Muscle layer of duodenum (tissue), 2 donors: ENCODE results near the gene EIF3F.
"Not testable (repeated sequence)": the region's sequence is repeated elsewhere in the genome, so short reads cannot be mapped to it uniquely, and the experiment has no call there.

Experiments used
- H3K27ac ChIP-seq: one replicate; pipeline ENCODE4 v1.7.0; 2013; ENCODE audit warnings: mild to moderate bottlenecking, low read length
- H3K27me3 ChIP-seq: one replicate; pipeline ENCODE4 v1.7.0; 2013; ENCODE audit warnings: low read depth, mild to moderate bottlenecking, control low read depth, low read length
- H3K36me3 ChIP-seq, 2 donors: one replicate each; pipeline ENCODE4 v1.7.0; 2013; ENCODE audit warnings: low read length in 2 of 2, control low read depth in 1 of 2, mild to moderate bottlenecking in 1 of 2; ENCODE audit not compliant: insufficient read depth in 2 of 2, control insufficient read depth in 1 of 2
- H3K4me1 ChIP-seq, 2 donors: one replicate each; pipeline ENCODE4 v1.7.0; 2013; ENCODE audit warnings: low read length in 2 of 2, mild to moderate bottlenecking in 2 of 2, control low read depth in 1 of 2, moderate library complexity in 1 of 2; ENCODE audit not compliant: insufficient read depth in 2 of 2, control insufficient read depth in 1 of 2
- H3K4me3 ChIP-seq, 2 donors: one replicate each; pipeline ENCODE4 v1.7.0; 2013; ENCODE audit warnings: low read length in 2 of 2, low read depth in 1 of 2, mild to moderate bottlenecking in 1 of 2
- H3K9me3 ChIP-seq, 2 donors: one replicate each; pipeline ENCODE4 v1.7.0; 2013; ENCODE audit warnings: low read length in 2 of 2, control low read depth in 1 of 2, mild to moderate bottlenecking in 1 of 2; ENCODE audit not compliant: control insufficient read depth in 1 of 2
- donor health status: healthy.

EIF3F gene

GRCh38 chr11:7968686-7969085 lies 18.5 kb upstream of the EIF3F start:
- no peaks in the 10 kb centered on the region for H3K9me3 ChIP-seq
- no peaks in the 10 kb centered on the region for H3K27me3 ChIP-seq
- H3K27ac ChIP-seq = no peak overlapping the region
- H3K4me1 ChIP-seq = no peaks in the 10 kb centered on the region
- no peak overlapping the region for H3K4me3 ChIP-seq
- no peaks in the 10 kb centered on the region for H3K36me3 ChIP-seq

- Histone ChIP-seq H3K27ac (no peak overlapping the region), H3K4me3 (no peak overlapping the region), H3K36me3 (no peaks in the 10 kb centered on the region), H3K4me1 (no peaks in the 10 kb centered on the region), H3K9me3 (no peaks in the 10 kb centered on the region), H3K27me3 (no peaks in the 10 kb centered on the region)
Measured at GRCh38 chr11:7969756-7970646, 17.1 kb upstream of the EIF3F start.

GRCh38 chr11:7971846-7972245 lies 15.3 kb upstream of the EIF3F start:
- Histone ChIP-seq H3K36me3 (no peaks in the 10 kb centered on the region), H3K4me1 (no peaks in the 10 kb centered on the region), H3K4me3 (no peak overlapping the region), H3K27ac (no peak overlapping the region), H3K9me3 (no peaks in the 10 kb centered on the region), H3K27me3 (no peaks in the 10 kb centered on the region)

- Histone ChIP-seq H3K27me3 (no peaks in the 10 kb centered on the region), H3K4me1 (no peaks in the 10 kb centered on the region), H3K36me3 (no peaks in the 10 kb centered on the region), H3K4me3 (no peak overlapping the region), H3K9me3 (no peaks in the 10 kb centered on the region), H3K27ac (no peak overlapping the region)
Measured at GRCh38 chr11:7973011-7973410, 14.1 kb upstream of the EIF3F start.

- Histone ChIP-seq H3K9me3 (no peaks in the 10 kb centered on the region), H3K4me3 (no peak overlapping the region), H3K36me3 (no peaks in the 10 kb centered on the region), H3K27me3 (no peaks in the 10 kb centered on the region), H3K27ac (no peak overlapping the region), H3K4me1 (no peaks in the 10 kb centered on the region)
Measured at GRCh38 chr11:7974668-7975067, 12.5 kb upstream of the EIF3F start.

- no peaks in the 10 kb centered on the region for H3K4me1 ChIP-seq
- no peaks in the 10 kb centered on the region for H3K27me3 ChIP-seq
- no peaks in the 10 kb centered on the region for H3K36me3 ChIP-seq
- no peaks in the 10 kb centered on the region for H3K9me3 ChIP-seq
- no peak overlapping the region for H3K4me3 ChIP-seq
- H3K27ac ChIP-seq = no peak overlapping the region
Measured at GRCh38 chr11:7977232-7977917, 9.8 kb upstream of the EIF3F start.

GRCh38 chr11:7981619-7982157 lies 5.4 kb upstream of the EIF3F start:
- Histone ChIP-seq H3K4me3 (no peak overlapping the region), H3K27ac (no peak overlapping the region)

GRCh38 chr11:7982582-7983119 lies 4.5 kb upstream of the EIF3F start:
- H3K36me3 ChIP-seq = no peaks in the 10 kb centered on the region
- no peaks in the 10 kb centered on the region for H3K9me3 ChIP-seq
- peaks cover 0 to 1% of the 10 kb centered on the region in 2 donors for H3K4me1 ChIP-seq
- no peak overlapping the region for H3K4me3 ChIP-seq
- H3K27me3 ChIP-seq = no peaks in the 10 kb centered on the region
- H3K27ac ChIP-seq = no peak overlapping the region

More at GRCh38 chr11:7981619-7982157, 5.4 kb upstream of the EIF3F start:
- H3K27me3 ChIP-seq = no peaks in the 10 kb centered on the region
- no peaks in the 10 kb centered on the region for H3K4me1 ChIP-seq
- no peaks in the 10 kb centered on the region for H3K36me3 ChIP-seq
- H3K9me3 ChIP-seq = no peaks in the 10 kb centered on the region

- H3K27ac ChIP-seq = no peak overlapping the region
- peaks cover 12 to 15% of the 10 kb centered on the region in 2 donors for H3K4me1 ChIP-seq
- no peak overlapping the region for H3K4me3 ChIP-seq
- H3K27me3 ChIP-seq = no peaks in the 10 kb centered on the region
- no peaks in the 10 kb centered on the region for H3K9me3 ChIP-seq
- peaks cover 0 to 4% of the 10 kb centered on the region in 2 donors for H3K36me3 ChIP-seq
Measured at GRCh38 chr11:7983832-7984590, 3.1 kb upstream of the EIF3F start.

- H3K27me3 ChIP-seq, H3K9me3 ChIP-seq: not testable (repeated sequence)
- Histone ChIP-seq H3K27ac (peak overlapping the region; percentile 58), H3K4me1 (peaks cover 17 to 27% of the 10 kb centered on the region in 2 donors), H3K4me3 (peak overlapping the region; percentile 98), H3K36me3 (peaks cover 12 to 27% of the 10 kb centered on the region in 2 donors)
Measured at GRCh38 chr11:7987560-7987883, 385 bp downstream of the EIF3F start.
